ENCODE results near the gene XAB2.
A peak's percentile ranks its signal among the peaks of the same experiment; 100 is the strongest.
"Not testable (repeated sequence)": the region's sequence is repeated elsewhere in the genome, so short reads cannot be mapped to it uniquely, and the experiment has no call there.

XAB2 gene

GRCh38 chr19:7611541-7612279 is 17.6 kb downstream of the XAB2 start:
- DNase-seq: no peak

GRCh38 chr19:7610491-7611240 is 18.7 kb downstream of the XAB2 start:
- DNase-seq: no peak

GRCh38 chr19:7607874-7608560 is 21.3 kb downstream of the XAB2 start:
- no peak for DNase-seq

- DNase-seq: no peak
These were observed 22.0 kb downstream of the XAB2 start for GRCh38 chr19:7607212-7607873.

- DNase-seq: no peak
These were observed 23.1 kb downstream of the XAB2 start for GRCh38 chr19:7606289-7606688.

- DNase-seq: peak; percentile 26
These were observed 23.7 kb downstream of the XAB2 start for GRCh38 chr19:7605490-7606222.

- no peak for DNase-seq
These were observed 25.4 kb downstream of the XAB2 start for GRCh38 chr19:7603919-7604318.

- DNase-seq: no peak
These were observed 26.3 kb downstream of the XAB2 start for GRCh38 chr19:7602935-7603497.

GRCh38 chr19:7602240-7602934 is 27.0 kb downstream of the XAB2 start:
- no peak for DNase-seq

GRCh38 chr19:7600721-7601120 is 28.6 kb downstream of the XAB2 start:
- DNase-seq: no peak

GRCh38 chr19:7598180-7598579 is 31.2 kb downstream of the XAB2 start:
- no peak for DNase-seq

- no peak for DNase-seq
These were observed 31.7 kb downstream of the XAB2 start for GRCh38 chr19:7597689-7598088.

GRCh38 chr19:7596211-7596937 is 33.0 kb downstream of the XAB2 start:
- DNase-seq: no peak

GRCh38 chr19:7595466-7596133 is 33.7 kb downstream of the XAB2 start, which contains the start of gene CAMSAP3:
CAMSAP3 (plus strand) TSS chr19:7595863; CDS start chr19:7596003, 140 bp downstream.
- DNase-seq: peak; percentile 42

GRCh38 chr19:7590256-7590655 is 39.1 kb downstream of the XAB2 start:
- DNase-seq: no peak

GRCh38 chr19:7589822-7590221 is 39.5 kb downstream of the XAB2 start:
- DNase-seq: no peak

- no peak for DNase-seq
These were observed 46.9 kb downstream of the XAB2 start for GRCh38 chr19:7582446-7582845.

GRCh38 chr19:7579182-7579581 is 50.2 kb downstream of the XAB2 start:
- DNase-seq: no peak

- no peak for DNase-seq
These were observed 51.2 kb downstream of the XAB2 start for GRCh38 chr19:7578127-7578526.

GRCh38 chr19:7577422-7577821 is 51.9 kb downstream of the XAB2 start:
- not testable (repeated sequence) for DNase-seq

Measured in CD4-positive, alpha-beta T cell treated with Interleukin-10 for 1 hour (primary cell).